Activated T-helper 17 cell treated with anti-CD3 and anti-CD28 coated beads, Interleukin-2, amount 50 U/mL, for 72 hours (primary cell): ENCODE results near the gene NRAS. TPM values are rescaled to one million over a fixed set of nuclear protein-coding genes. Genes with fewer than 3 reads are reported as not detected.
A peak's percentile ranks its signal among the peaks of the same experiment; 100 is the strongest.

Experiments used
- ATAC-seq: fragments of 150-1000 bp; cut with Tn5 transposase; replicated peaks from 2 replicates; pipeline ENCODE4 v1.10.0; 2021; ENCODE audit warnings: mild to moderate bottlenecking, moderate library complexity
- H3K27ac Mint-ChIP-seq: one replicate; pipeline ENCODE4 v1.8.0; 2022; ENCODE audit warnings: mixed read lengths
- H3K27me3 Mint-ChIP-seq: one replicate; pipeline ENCODE4 v1.8.0; 2022; ENCODE audit warnings: mixed read lengths
- H3K36me3 Mint-ChIP-seq: one replicate; pipeline ENCODE4 v1.8.0; 2022; ENCODE audit warnings: low read depth, mild to moderate bottlenecking, mixed read lengths
- H3K4me1 Mint-ChIP-seq: one replicate; pipeline ENCODE4 v1.8.0; 2022; ENCODE audit warnings: mixed read lengths
- H3K4me3 Mint-ChIP-seq: one replicate; pipeline ENCODE4 v1.8.0; 2022; ENCODE audit warnings: mild to moderate bottlenecking, mixed read lengths
- H3K9me3 Mint-ChIP-seq: one replicate; pipeline ENCODE4 v1.8.0; 2022; ENCODE audit warnings: mixed read lengths
- total RNA-seq, 2 donors: library from RNA; stranded (reverse); gene quantifications; one replicate each; pipeline ENCODE4 v1.2.3, GENCODE V29; 2022

NRAS gene
- total RNA-seq, 2 donors from 2014 or later = 45.5 to 54.8 TPM

DNA sequence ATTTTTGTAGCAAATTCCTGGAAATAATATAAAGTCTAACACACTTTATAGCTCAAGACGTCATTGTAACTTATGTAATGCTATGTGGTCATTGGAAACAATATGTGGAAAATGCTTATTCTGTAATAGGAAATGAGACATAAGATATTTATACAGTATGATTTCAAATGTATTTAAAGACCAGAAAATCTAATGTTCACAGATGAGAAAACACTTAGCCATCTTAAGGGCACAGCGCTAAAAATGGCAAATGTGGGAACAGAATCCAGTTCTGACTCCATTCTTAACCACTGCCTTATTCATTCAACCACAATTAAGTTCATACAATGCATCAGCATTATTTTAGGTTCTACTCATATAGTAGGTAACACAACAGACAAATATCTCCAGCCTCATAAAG, 28.7 kb upstream of the NRAS start:
- Mint-ChIP-seq H3K27me3 (no peaks in the 10 kb centered on the region), H3K36me3 (peaks cover 100% of the 10 kb centered on the region), H3K4me3 (peak overlapping the region; percentile 75), H3K4me1 (peaks cover 53% of the 10 kb centered on the region), H3K9me3 (no peaks in the 10 kb centered on the region), H3K27ac (peak overlapping the region; percentile 90)
- peak; percentile 85 for ATAC-seq

- H3K27me3 Mint-ChIP-seq = no peaks in the 10 kb centered on the region
- peak overlapping the region; percentile 15 for H3K27ac Mint-ChIP-seq
- peaks cover 100% of the 10 kb centered on the region for H3K36me3 Mint-ChIP-seq
- ATAC-seq = no peak
- peaks cover 31% of the 10 kb centered on the region for H3K4me1 Mint-ChIP-seq
- H3K9me3 Mint-ChIP-seq = no peaks in the 10 kb centered on the region
- H3K4me3 Mint-ChIP-seq = no peak overlapping the region
These were observed 25.6 kb upstream of the NRAS start for GRCh38 chr1:114741963-114742746.

GRCh38 chr1:114740331-114740730, 23.8 kb upstream of the NRAS start:
- H3K27ac Mint-ChIP-seq = no peak overlapping the region
- no peak overlapping the region for H3K4me3 Mint-ChIP-seq
- ATAC-seq = no peak
- peaks cover 100% of the 10 kb centered on the region for H3K36me3 Mint-ChIP-seq
- peaks cover 25% of the 10 kb centered on the region for H3K4me1 Mint-ChIP-seq
- H3K9me3 Mint-ChIP-seq = no peaks in the 10 kb centered on the region
- no peaks in the 10 kb centered on the region for H3K27me3 Mint-ChIP-seq

GRCh38 chr1:114737314-114737849, 20.8 kb upstream of the NRAS start:
- Mint-ChIP-seq H3K4me3 (no peak overlapping the region), H3K36me3 (peaks cover 100% of the 10 kb centered on the region), H3K9me3 (no peaks in the 10 kb centered on the region), H3K4me1 (peaks cover 17% of the 10 kb centered on the region), H3K27ac (no peak overlapping the region), H3K27me3 (no peaks in the 10 kb centered on the region)
- ATAC-seq = no peak

DNA sequence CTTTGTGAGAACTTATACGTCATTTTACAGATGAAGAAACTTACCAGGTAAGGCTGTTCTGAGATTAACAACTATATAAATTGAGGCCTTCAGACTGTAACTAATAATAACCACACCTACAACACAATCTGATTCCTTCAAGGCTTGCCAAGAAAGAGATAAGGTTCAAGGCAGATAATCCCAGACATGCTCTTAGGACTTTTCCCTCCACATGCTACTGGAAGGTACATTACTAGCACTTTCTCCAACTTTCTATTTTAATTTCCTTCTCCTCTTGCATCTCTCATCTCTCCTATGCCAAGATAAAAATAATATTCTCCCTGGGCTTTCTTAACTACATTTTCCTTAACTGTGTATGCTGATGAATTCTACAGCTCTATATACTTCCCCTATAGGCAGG, 18.9 kb upstream of the NRAS start:
- Mint-ChIP-seq H3K4me3 (no peak overlapping the region), H3K27me3 (no peaks in the 10 kb centered on the region), H3K4me1 (peaks cover 13% of the 10 kb centered on the region), H3K36me3 (peaks cover 100% of the 10 kb centered on the region), H3K27ac (peak overlapping the region; percentile 0), H3K9me3 (no peaks in the 10 kb centered on the region)
- ATAC-seq = no peak

- Mint-ChIP-seq H3K4me1 (peaks cover 7% of the 10 kb centered on the region), H3K27me3 (no peaks in the 10 kb centered on the region), H3K9me3 (no peaks in the 10 kb centered on the region), H3K27ac (peak overlapping the region; percentile 46), H3K36me3 (peaks cover 100% of the 10 kb centered on the region), H3K4me3 (no peak overlapping the region)
- no peak for ATAC-seq
These were observed 13.2 kb upstream of the NRAS start for GRCh38 chr1:114729782-114730181.

GRCh38 chr1:114728553-114728952, 12.0 kb upstream of the NRAS start:
- peaks cover 100% of the 10 kb centered on the region for H3K36me3 Mint-ChIP-seq
- ATAC-seq = no peak
- H3K9me3 Mint-ChIP-seq = no peaks in the 10 kb centered on the region
- no peaks in the 10 kb centered on the region for H3K27me3 Mint-ChIP-seq
- H3K4me1 Mint-ChIP-seq = peaks cover 7% of the 10 kb centered on the region
- peak overlapping the region; percentile 17 for H3K27ac Mint-ChIP-seq
- H3K4me3 Mint-ChIP-seq = no peak overlapping the region

GRCh38 chr1:114725230-114725629, 8.7 kb upstream of the NRAS start:
- Mint-ChIP-seq H3K36me3 (peaks cover 100% of the 10 kb centered on the region), H3K9me3 (no peaks in the 10 kb centered on the region), H3K27me3 (no peaks in the 10 kb centered on the region), H3K27ac (peak overlapping the region; percentile 20), H3K4me1 (peaks cover under 1% of the 10 kb centered on the region), H3K4me3 (no peak overlapping the region)
- no peak for ATAC-seq

DNA sequence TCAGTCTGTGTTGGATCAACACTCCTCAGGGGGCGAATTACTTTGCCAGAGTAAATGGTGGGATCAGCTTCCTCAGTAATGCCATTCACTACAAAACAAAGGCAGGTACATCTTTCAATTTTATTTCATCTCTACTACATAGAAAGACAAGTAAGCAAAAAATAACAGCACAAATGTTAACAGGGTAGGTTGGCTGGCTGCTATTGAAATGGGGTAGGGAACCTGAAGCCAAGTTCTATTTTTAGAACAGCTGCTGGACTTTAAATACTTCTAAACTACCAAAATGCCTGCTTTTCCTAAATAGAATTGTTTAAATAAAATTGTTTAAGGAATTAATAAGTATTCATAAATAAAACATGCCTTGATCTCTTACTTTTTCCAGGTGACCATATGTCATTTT, 7.3 kb upstream of the NRAS start:
- Mint-ChIP-seq H3K4me3 (no peak overlapping the region), H3K4me1 (no peaks in the 10 kb centered on the region), H3K27ac (peak overlapping the region; percentile 62), H3K27me3 (no peaks in the 10 kb centered on the region), H3K9me3 (no peaks in the 10 kb centered on the region), H3K36me3 (peaks cover 100% of the 10 kb centered on the region)
- no peak for ATAC-seq

DNA sequence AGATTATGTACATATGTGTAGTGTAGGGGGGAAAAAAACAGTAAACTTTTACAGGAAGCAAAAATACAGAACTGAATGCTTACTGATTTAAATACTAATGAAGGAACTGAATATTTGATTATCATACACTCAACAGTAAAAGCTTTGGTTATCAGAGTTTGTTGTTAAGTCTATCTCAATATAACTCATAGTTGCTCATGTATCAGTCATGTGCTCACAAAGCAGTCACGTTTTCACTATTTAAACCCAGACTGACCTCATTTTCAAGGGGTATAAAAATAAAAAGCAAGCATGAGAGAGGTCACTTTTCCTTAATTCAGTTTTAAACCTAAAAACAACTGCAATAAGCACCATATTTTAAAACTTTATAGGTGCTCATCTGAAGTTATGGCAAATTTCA, 6.9 kb upstream of the NRAS start:
- Mint-ChIP-seq H3K9me3 (no peaks in the 10 kb centered on the region), H3K4me1 (peaks cover 2% of the 10 kb centered on the region), H3K27ac (peak overlapping the region; percentile 62), H3K27me3 (no peaks in the 10 kb centered on the region), H3K36me3 (peaks cover 100% of the 10 kb centered on the region), H3K4me3 (no peak overlapping the region)
- peak; percentile 56 for ATAC-seq

DNA sequence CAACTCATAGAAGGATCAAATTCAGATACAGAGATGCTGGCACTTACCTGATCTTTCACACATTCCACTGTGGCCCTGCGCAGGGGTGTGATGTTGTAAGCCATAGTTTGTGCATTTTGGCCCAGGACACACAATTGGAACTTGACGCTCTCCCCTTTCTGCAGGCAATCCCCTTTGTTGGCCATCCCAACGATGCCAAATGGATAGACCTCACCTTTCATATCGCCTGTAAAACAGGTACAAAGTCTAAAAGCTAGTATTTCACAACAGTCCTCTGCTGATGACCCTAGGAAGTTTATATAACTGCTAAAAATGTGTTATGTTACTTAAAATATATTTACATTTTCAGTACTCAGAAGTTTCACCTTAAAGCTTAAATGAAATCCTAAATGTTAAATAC, 3.9 kb upstream of the NRAS start:
- H3K9me3 Mint-ChIP-seq = no peaks in the 10 kb centered on the region
- H3K36me3 Mint-ChIP-seq = peaks cover 100% of the 10 kb centered on the region
- ATAC-seq = no peak

DNA sequence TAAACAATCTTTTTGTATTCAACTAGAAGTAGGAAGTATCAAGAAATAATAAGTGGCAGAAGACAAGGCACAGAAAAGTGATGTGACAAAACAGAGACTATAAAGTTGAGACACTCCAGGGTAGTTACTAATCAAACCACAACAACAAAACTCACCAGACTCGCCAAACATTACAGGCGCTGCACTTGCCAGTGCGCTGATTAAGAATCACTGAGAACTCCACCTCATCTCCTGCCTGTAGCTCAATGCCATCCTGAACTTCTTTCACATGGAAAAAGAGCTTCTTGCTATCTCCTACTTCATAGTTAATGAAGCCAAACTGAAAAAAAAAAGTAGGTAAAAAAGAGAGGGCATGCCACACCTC, 2.8 kb upstream of the NRAS start:
- ATAC-seq = no peak
- peak overlapping the region; percentile 78 for H3K27ac Mint-ChIP-seq
- H3K9me3 Mint-ChIP-seq = no peaks in the 10 kb centered on the region
- peaks cover 11% of the 10 kb centered on the region for H3K4me1 Mint-ChIP-seq
- H3K4me3 Mint-ChIP-seq = no peak overlapping the region
- no peaks in the 10 kb centered on the region for H3K27me3 Mint-ChIP-seq
- H3K36me3 Mint-ChIP-seq = peaks cover 93% of the 10 kb centered on the region

More for the DNA sequence above, 3.9 kb upstream of the NRAS start:
- no peaks in the 10 kb centered on the region for H3K27me3 Mint-ChIP-seq
- H3K4me1 Mint-ChIP-seq = peaks cover 11% of the 10 kb centered on the region
- H3K27ac Mint-ChIP-seq = peak overlapping the region; percentile 10
- no peak overlapping the region for H3K4me3 Mint-ChIP-seq

GRCh38 chr1:114718661-114719423, 2.3 kb upstream of the NRAS start:
- Mint-ChIP-seq H3K27me3 (no peaks in the 10 kb centered on the region), H3K4me1 (peaks cover 15% of the 10 kb centered on the region), H3K4me3 (no peak overlapping the region), H3K9me3 (no peaks in the 10 kb centered on the region), H3K36me3 (peaks cover 93% of the 10 kb centered on the region), H3K27ac (peak overlapping the region; percentile 78)
- ATAC-seq = peak; percentile 15

DNA sequence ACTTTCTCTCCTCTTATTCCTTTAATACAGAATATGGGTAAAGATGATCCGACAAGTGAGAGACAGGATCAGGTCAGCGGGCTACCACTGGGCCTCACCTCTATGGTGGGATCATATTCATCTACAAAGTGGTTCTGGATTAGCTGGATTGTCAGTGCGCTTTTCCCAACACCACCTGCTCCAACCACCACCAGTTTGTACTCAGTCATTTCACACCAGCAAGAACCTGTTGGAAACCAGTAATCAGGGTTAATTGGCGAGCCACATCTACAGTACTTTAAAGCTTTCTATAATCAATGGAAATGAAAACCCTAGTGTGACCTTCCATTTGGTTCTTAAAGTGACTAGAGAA, 643 bp downstream of the NRAS start:
- Mint-ChIP-seq H3K9me3 (no peaks in the 10 kb centered on the region), H3K27ac (peak overlapping the region; percentile 98)

DNA sequence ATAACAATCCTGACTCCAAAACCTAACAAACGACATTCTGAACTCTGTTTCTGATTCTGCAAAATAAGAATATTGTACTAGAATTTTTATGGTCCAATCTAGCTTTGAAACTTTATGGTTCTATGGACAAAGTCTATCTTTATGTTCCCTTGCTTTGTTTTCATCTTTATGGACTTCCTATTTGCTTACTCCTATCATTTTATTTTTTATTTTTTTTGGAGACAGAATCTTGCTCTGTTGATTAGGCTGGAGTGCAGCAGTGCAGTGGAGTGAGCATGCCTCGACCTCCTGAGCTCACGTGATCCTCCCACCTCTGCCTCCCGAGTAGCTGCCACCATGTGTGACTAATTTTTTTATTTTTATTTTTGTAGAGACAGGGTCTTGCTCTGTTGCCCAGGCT, 3.6 kb downstream of the NRAS start:
- Mint-ChIP-seq H3K4me3 (no peak overlapping the region), H3K9me3 (no peaks in the 10 kb centered on the region), H3K4me1 (peaks cover 16% of the 10 kb centered on the region), H3K36me3 (peaks cover 92% of the 10 kb centered on the region), H3K27me3 (no peaks in the 10 kb centered on the region), H3K27ac (no peak overlapping the region)
- ATAC-seq = no peak

More for the DNA sequence above, 643 bp downstream of the NRAS start:
- Mint-ChIP-seq H3K4me3 (peak overlapping the region; percentile 91), H3K36me3 (peaks cover 93% of the 10 kb centered on the region), H3K27me3 (no peaks in the 10 kb centered on the region), H3K4me1 (peaks cover 22% of the 10 kb centered on the region)
- no peak for ATAC-seq
